ENCODE results near the gene SETD6.
A peak's percentile ranks its signal among the peaks of the same experiment; 100 is the strongest.
"Not testable (repeated sequence)": the region's sequence is repeated elsewhere in the genome, so short reads cannot be mapped to it uniquely, and the experiment has no call there.

Gene SETD6

GRCh38 chr16:58515125-58515870, at the start of gene SETD6:
Gene SETD6, plus strand, starts transcription at chr16:58515517. Its CDS starts 21 bp downstream, at chr16:58515538.
- in situ Hi-C loops (cut with HindIII; ENCODE audit: low pct_ligation_motif_present, low pct_unique_long_range_greater_than_20kb, low sequenced_read_pairs), result no loop called here

GRCh38 chr16:58465817-58466216, 49.5 kb upstream of the SETD6 start:
- in situ Hi-C loops (cut with HindIII; ENCODE audit: low pct_ligation_motif_present, low pct_unique_long_range_greater_than_20kb, low sequenced_read_pairs), result no loop called here
- DNase-seq, result no peak

More at GRCh38 chr16:58515125-58515870, at the start of gene SETD6:
- peak; percentile 92 for DNase-seq

- DNase-seq, result no peak
- in situ Hi-C loops (cut with HindIII; ENCODE audit: low pct_ligation_motif_present, low pct_unique_long_range_greater_than_20kb, low sequenced_read_pairs), result no loop called here
Observed at GRCh38 chr16:58466396-58466795, 48.9 kb upstream of the SETD6 start.

- DNase-seq, result no peak
- in situ Hi-C loops (cut with HindIII; ENCODE audit: low pct_ligation_motif_present, low pct_unique_long_range_greater_than_20kb, low sequenced_read_pairs), result no loop called here
Observed at GRCh38 chr16:58467905-58468304, 47.4 kb upstream of the SETD6 start.

GRCh38 chr16:58471209-58471975, 43.9 kb upstream of the SETD6 start:
- in situ Hi-C loops (cut with HindIII; ENCODE audit: low pct_ligation_motif_present, low pct_unique_long_range_greater_than_20kb, low sequenced_read_pairs), result no loop called here

GRCh38 chr16:58472266-58472665, 43.1 kb upstream of the SETD6 start:
- no peak for DNase-seq
- in situ Hi-C loops (cut with HindIII; ENCODE audit: low pct_ligation_motif_present, low pct_unique_long_range_greater_than_20kb, low sequenced_read_pairs), result no loop called here

More at GRCh38 chr16:58471209-58471975, 43.9 kb upstream of the SETD6 start:
- no peak for DNase-seq

- no peak for DNase-seq
- in situ Hi-C loops (cut with HindIII; ENCODE audit: low pct_ligation_motif_present, low pct_unique_long_range_greater_than_20kb, low sequenced_read_pairs), result no loop called here
Observed at GRCh38 chr16:58472827-58473226, 42.5 kb upstream of the SETD6 start.

GRCh38 chr16:58474296-58474695, 41.0 kb upstream of the SETD6 start:
- in situ Hi-C loops (cut with HindIII; ENCODE audit: low pct_ligation_motif_present, low pct_unique_long_range_greater_than_20kb, low sequenced_read_pairs), result no loop called here
- no peak for DNase-seq

GRCh38 chr16:58475091-58475619, 40.2 kb upstream of the SETD6 start:
- in situ Hi-C loops (cut with HindIII; ENCODE audit: low pct_ligation_motif_present, low pct_unique_long_range_greater_than_20kb, low sequenced_read_pairs), result no loop called here
- DNase-seq, result no peak

GRCh38 chr16:58476791-58477190, 38.5 kb upstream of the SETD6 start:
- DNase-seq, result no peak
- in situ Hi-C loops (cut with HindIII; ENCODE audit: low pct_ligation_motif_present, low pct_unique_long_range_greater_than_20kb, low sequenced_read_pairs), result no loop called here

- in situ Hi-C loops (cut with HindIII; ENCODE audit: low pct_ligation_motif_present, low pct_unique_long_range_greater_than_20kb, low sequenced_read_pairs), result no loop called here
- DNase-seq, result no peak
Observed at GRCh38 chr16:58478427-58478826, 36.9 kb upstream of the SETD6 start.

- DNase-seq, result no peak
- in situ Hi-C loops (cut with HindIII; ENCODE audit: low pct_ligation_motif_present, low pct_unique_long_range_greater_than_20kb, low sequenced_read_pairs), result no loop called here
Observed at GRCh38 chr16:58481226-58481869, 34.0 kb upstream of the SETD6 start.

- DNase-seq, result no peak
- in situ Hi-C loops (cut with HindIII; ENCODE audit: low pct_ligation_motif_present, low pct_unique_long_range_greater_than_20kb, low sequenced_read_pairs), result no loop called here
Observed at GRCh38 chr16:58481931-58482330, 33.4 kb upstream of the SETD6 start.

- no peak for DNase-seq
- in situ Hi-C loops (cut with HindIII; ENCODE audit: low pct_ligation_motif_present, low pct_unique_long_range_greater_than_20kb, low sequenced_read_pairs), result no loop called here
Observed at GRCh38 chr16:58485184-58485887, 30.0 kb upstream of the SETD6 start.

- DNase-seq, result peak; percentile 82
- in situ Hi-C loops (cut with HindIII; ENCODE audit: low pct_ligation_motif_present, low pct_unique_long_range_greater_than_20kb, low sequenced_read_pairs), result no loop called here
Observed at GRCh38 chr16:58487566-58488351, 27.6 kb upstream of the SETD6 start.

GRCh38 chr16:58488531-58488930, 26.8 kb upstream of the SETD6 start:
- in situ Hi-C loops (cut with HindIII; ENCODE audit: low pct_ligation_motif_present, low pct_unique_long_range_greater_than_20kb, low sequenced_read_pairs), result no loop called here
- DNase-seq, result no peak

GRCh38 chr16:58490065-58490464, 25.3 kb upstream of the SETD6 start:
- DNase-seq, result no peak
- in situ Hi-C loops (cut with HindIII; ENCODE audit: low pct_ligation_motif_present, low pct_unique_long_range_greater_than_20kb, low sequenced_read_pairs), result no loop called here

GRCh38 chr16:58490539-58490938, 24.8 kb upstream of the SETD6 start:
- in situ Hi-C loops (cut with HindIII; ENCODE audit: low pct_ligation_motif_present, low pct_unique_long_range_greater_than_20kb, low sequenced_read_pairs); DNase-seq: not testable (repeated sequence)

All from ACHN (cell line).